Activated CD4-positive, alpha-beta T cell treated with anti-CD3 and anti-CD28 coated beads, Interleukin-2, amount 50 U/mL, for 16 hours (primary cell): ENCODE data around the gene STARD3NL.
"Not testable (repeated sequence)": the region's sequence is repeated elsewhere in the genome, so short reads cannot be mapped to it uniquely, and the experiment has no call there.

ENCODE experiments used
- DNase-seq: peaks from one replicate; pipeline ENCODE4 v3.0.0-alpha.2; 2020

The STARD3NL gene

DNA sequence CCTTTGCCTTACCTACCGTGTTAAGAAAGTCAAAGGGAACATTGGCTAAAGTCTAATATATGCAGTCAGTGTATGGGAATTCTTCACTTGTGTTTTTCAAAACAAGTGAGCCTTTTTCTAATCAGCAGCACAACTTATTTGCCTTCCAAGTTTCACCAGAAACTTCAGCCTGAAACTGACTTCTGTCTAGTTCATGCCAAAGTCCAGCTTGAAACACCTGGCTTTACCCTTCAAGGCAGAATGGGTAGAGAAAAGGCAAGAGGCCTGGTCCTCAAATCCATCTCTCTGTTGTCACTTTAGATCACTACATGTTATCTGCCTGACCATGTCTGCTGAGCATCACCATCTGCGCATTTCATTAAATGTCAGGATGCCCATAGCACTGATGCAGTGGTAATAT lies 92.4 kb downstream of the STARD3NL start:
- not testable (repeated sequence) for DNase-seq

DNA sequence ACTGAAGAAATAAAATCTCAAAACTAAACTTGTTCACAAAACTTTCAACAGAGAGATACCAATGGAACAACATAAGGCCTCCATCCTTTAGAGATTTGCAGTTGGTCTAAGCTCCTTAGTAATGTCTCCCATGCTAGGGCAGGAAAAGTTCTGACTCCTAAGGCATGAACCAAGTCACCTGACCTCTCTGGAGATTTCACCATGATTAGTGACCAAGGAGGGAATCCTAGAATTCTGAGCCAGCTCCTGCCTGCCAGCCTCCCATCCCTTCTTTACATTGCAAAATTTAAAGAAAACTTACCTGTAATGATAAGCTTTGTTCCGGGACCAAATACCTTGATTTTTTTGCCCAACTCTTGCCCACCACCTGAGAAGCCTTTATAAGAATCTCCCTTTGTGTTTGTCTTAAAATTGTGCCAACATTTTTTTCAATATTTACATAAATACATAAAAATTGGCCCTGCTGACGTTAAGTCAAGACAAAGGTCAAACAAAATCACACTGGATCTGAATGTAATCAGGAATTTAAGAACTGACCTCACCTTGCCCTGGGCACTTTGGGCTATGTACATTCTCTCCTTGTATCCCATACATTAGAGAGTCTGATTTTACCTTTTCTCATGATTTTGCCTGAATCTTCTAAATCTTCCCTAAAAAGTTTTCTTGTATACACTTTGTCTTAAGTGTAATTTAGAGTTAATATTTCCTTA lies 95.4 kb downstream of the STARD3NL start, which contains the start of gene TARP:
TARP (minus strand) TSS at position 351 of the 710 bp plus-strand sequence.
- DNase-seq = no peak

DNA sequence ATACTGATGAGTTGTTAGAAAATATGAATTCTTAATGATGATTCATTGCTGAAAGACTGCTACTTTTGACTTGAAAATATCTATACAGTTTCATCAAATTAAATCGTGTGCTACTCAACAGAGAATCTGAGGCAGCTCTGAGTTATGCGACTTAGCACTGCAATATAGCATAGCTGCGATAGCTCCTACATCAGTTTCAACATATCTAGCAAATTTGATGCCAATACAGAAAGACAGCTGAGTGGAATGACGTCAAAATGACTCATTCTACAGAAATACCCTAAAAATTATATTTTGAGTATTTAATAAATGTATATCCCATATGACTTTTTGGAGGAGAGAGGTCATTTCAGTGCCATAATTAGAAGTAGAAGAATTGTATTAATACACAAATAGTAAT lies 96.4 kb downstream of the STARD3NL start:
- DNase-seq = no peak

DNA sequence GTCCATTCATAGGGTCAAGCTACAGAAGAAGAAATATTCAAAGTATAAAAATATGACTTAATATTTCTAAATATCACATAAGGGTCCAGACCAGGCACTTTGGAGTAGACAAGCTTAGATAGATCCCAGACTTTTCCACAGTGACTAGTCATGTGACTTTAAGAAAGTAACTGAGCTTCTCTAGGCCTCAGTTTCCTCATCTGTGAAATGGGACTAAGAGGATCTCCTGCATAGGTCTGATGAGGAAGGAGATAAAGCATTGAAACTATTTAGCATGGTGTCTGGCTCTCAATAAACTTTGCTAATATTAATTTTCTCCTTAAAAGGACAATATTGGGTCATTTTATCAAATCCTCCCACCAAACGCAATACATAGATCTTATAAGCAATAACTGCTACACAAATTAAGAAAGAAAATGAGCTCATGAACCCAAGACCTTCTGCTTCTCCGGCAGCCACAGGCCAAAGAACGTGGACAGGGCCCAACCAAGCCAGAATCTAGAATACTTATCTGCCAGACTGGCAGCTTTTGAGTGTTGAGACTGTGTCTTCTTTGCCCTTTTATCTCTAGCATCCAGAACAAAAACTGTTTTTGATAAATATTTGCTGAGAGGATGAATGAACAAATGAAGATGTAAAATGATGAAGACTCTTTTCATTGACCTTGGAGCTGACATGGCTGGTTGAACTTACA lies 97.0 kb downstream of the STARD3NL start:
- no peak for DNase-seq

DNA sequence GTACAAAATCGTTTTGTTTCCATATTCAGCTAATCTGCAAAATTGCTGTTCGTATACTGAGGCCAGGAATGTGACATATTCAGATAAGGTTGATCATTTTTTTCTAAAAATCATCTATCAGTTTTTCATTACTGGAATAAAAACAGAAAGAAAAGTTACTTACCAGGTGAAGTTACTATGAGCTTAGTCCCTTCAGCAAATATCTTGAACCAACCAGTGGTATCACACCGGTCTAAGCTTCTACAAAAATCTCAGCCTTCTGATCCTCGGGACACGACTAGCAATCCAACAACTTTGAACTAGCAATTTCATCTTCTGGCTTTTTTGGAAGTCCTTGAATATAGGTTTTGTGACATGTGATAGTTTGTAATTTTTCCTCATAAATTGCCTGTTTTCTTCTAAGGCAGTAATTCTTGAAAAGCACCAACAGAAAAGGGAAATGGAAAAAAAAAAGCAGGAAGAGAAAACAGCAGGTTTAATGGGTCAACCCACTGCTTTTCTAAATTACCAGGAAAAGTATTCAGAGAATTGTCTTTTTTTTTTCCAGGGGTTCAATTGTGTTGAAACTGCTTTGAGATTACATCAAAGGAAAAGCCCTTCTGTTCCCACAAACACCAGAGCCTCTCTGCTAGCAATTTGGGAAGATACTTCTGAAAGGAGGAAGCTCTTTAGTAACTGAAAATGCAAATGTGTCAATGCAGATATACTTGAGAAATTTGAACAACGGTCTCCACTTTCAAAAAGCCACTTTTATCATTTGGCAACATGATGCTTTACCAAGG lies 98.2 kb downstream of the STARD3NL start:
- no peak for DNase-seq

DNA sequence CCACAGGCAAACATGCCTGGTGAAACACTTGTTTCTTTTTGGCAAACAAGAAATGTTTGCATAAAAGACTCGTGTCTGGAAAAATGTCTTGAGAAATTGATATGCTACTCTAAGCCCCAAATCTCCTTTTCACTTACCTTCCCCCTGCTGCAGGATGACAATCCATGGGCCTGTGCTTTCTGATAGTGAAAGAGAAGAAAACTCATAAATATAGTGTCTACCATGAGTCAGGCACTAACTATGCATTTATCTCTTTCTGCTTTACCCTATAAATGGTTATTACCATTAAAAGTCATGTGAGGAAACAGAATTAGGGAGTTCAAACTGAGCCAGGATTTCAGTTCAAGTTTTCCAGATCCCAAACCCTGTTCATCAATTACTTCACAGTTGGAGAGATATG lies 102.0 kb downstream of the STARD3NL start:
- DNase-seq = no peak
